H9 (cell line): ENCODE results near the gene ADGRF1. TPM values are rescaled to one million over a fixed set of nuclear protein-coding genes. Genes with fewer than 3 reads are reported as not detected.

ENCODE experiments used
- DNase-seq: peaks from one replicate; pipeline ENCODE4 v3.0.0-alpha.2; 2017
- H2AFZ ChIP-seq: one replicate; pipeline ENCODE4 v1.6.1; 2013; ENCODE audit warnings: mild to moderate bottlenecking, low read length, control low read depth, moderate library complexity
- H2AK5ac ChIP-seq: 2 replicates; pipeline ENCODE4 v1.6.1; 2013; ENCODE audit warnings: low read length, control low read depth, mixed read lengths; ENCODE audit not compliant: insufficient read length
- H2BK120ac ChIP-seq: one replicate; pipeline ENCODE4 v1.6.1; 2013; ENCODE audit warnings: low read depth, mild to moderate bottlenecking, low read length, control low read depth, inconsistent platforms; ENCODE audit not compliant: poor library complexity, severe bottlenecking
- H2BK12ac ChIP-seq: 2 replicates; pipeline ENCODE4 v1.6.1; 2013; ENCODE audit warnings: low read length, control low read depth, mixed read lengths, low read depth; ENCODE audit not compliant: insufficient read length
- H2BK15ac ChIP-seq: 2 replicates; pipeline ENCODE4 v1.6.1; 2013; ENCODE audit warnings: low read depth, low read length, control low read depth
- H2BK20ac ChIP-seq: one replicate; pipeline ENCODE4 v1.6.1; 2013; ENCODE audit warnings: low read depth, mild to moderate bottlenecking, low read length, control low read depth, inconsistent platforms; ENCODE audit not compliant: poor library complexity, severe bottlenecking
- H2BK5ac ChIP-seq: 2 replicates; pipeline ENCODE4 v1.6.1; 2013; ENCODE audit warnings: low read length, control low read depth, mixed read lengths; ENCODE audit not compliant: insufficient read length
- H3K14ac ChIP-seq: 2 replicates; pipeline ENCODE4 v1.6.1; 2013; ENCODE audit warnings: low read length, control low read depth; ENCODE audit not compliant: insufficient read depth
- H3K18ac ChIP-seq: 2 replicates; pipeline ENCODE4 v1.6.1; 2013; ENCODE audit warnings: low read depth, mild to moderate bottlenecking, mixed read lengths, low read length, control low read depth; ENCODE audit not compliant: insufficient read length
- H3K23ac ChIP-seq: 2 replicates; pipeline ENCODE4 v1.6.1; 2013; ENCODE audit warnings: low read length, control low read depth, mixed read lengths, low read depth; ENCODE audit not compliant: insufficient read length
- H3K23me2 ChIP-seq: 2 replicates; pipeline ENCODE4 v1.6.1; 2013; ENCODE audit warnings: low read depth, mild to moderate bottlenecking, mixed read lengths, low read length, control low read depth; ENCODE audit not compliant: insufficient read length, poor library complexity, severe bottlenecking
- H3K27ac ChIP-seq: 2 replicates; pipeline ENCODE4 v1.5.1; 2013; ENCODE audit warnings: low read length, control low read depth, mixed read lengths, low read depth; ENCODE audit not compliant: insufficient read length
- H3K27me3 ChIP-seq: 2 replicates; pipeline ENCODE4 v1.6.1; 2013; ENCODE audit warnings: low read length, control low read depth, inconsistent platforms; ENCODE audit not compliant: insufficient read depth
- H3K4ac ChIP-seq: 2 replicates; pipeline ENCODE4 v1.6.1; 2013; ENCODE audit warnings: low read depth, mild to moderate bottlenecking, control low read depth, inconsistent platforms, low read length, moderate library complexity
- H3K4me1 ChIP-seq: 2 replicates; pipeline ENCODE4 v1.6.1; 2013; ENCODE audit warnings: low read length, control low read depth, inconsistent platforms; ENCODE audit not compliant: insufficient read depth
- H3K4me2 ChIP-seq: 2 replicates; pipeline ENCODE4 v1.6.1; 2013; ENCODE audit warnings: low read length, control low read depth, mixed read lengths; ENCODE audit not compliant: insufficient read length, insufficient read depth
- H3K56ac ChIP-seq: 2 replicates; pipeline ENCODE4 v1.6.1; 2013; ENCODE audit warnings: low read depth, mild to moderate bottlenecking, mixed read lengths, low read length, control low read depth; ENCODE audit not compliant: insufficient read length
- H3K79me1 ChIP-seq: 2 replicates; pipeline ENCODE4 v1.6.1; 2013; ENCODE audit warnings: low read depth, mild to moderate bottlenecking, moderate library complexity, low read length, control low read depth, inconsistent platforms; ENCODE audit not compliant: insufficient read depth, poor library complexity, severe bottlenecking
- H3K79me2 ChIP-seq: 2 replicates; pipeline ENCODE4 v1.6.1; 2013; ENCODE audit warnings: low read length, control low read depth, inconsistent platforms; ENCODE audit not compliant: insufficient read depth
- H3K9ac ChIP-seq: 2 replicates; pipeline ENCODE4 v1.6.1; 2013; ENCODE audit warnings: low read length, control low read depth, mixed read lengths; ENCODE audit not compliant: insufficient read length; ENCODE audit errors: extremely low read depth
- H3K9me3 ChIP-seq: one replicate; pipeline ENCODE4 v1.6.1; 2013; ENCODE audit warnings: low read depth, low read length, inconsistent platforms; ENCODE audit not compliant: control insufficient read depth
- H3T11ph ChIP-seq: one replicate; pipeline ENCODE4 v1.6.1; 2013; ENCODE audit warnings: mild to moderate bottlenecking, low read length, control low read depth, inconsistent platforms
- H4K20me1 ChIP-seq: one replicate; pipeline ENCODE4 v1.6.1; 2013; ENCODE audit not compliant: control insufficient read depth, insufficient read length, insufficient read depth
- H4K5ac ChIP-seq: 2 replicates; pipeline ENCODE4 v1.6.1; 2013; ENCODE audit warnings: low read depth, mild to moderate bottlenecking, mixed read lengths, low read length, control low read depth; ENCODE audit not compliant: insufficient read length
- H4K8ac ChIP-seq: replicated peaks from 2 replicates; pipeline ENCODE4 v1.6.1; 2013; ENCODE audit warnings: low read length, control low read depth, mixed read lengths, low read depth; ENCODE audit not compliant: insufficient read length
- H4K91ac ChIP-seq: 2 replicates; pipeline ENCODE4 v1.6.1; 2013; ENCODE audit warnings: low read depth, mild to moderate bottlenecking, moderate library complexity, mixed read lengths, low read length, control low read depth; ENCODE audit not compliant: insufficient read length
- H3K27ac Mint-ChIP-seq, 3 experiments: 2 replicates in 2 of 3; 3 replicates in 1 of 3; pipeline ENCODE4 v1.8.0; 2020 to 2021; ENCODE audit warnings: mixed read lengths in 3 of 3, mild to moderate bottlenecking in 1 of 3, moderate library complexity in 1 of 3
- H3K27me3 Mint-ChIP-seq: 2 replicates; pipeline ENCODE4 v1.8.0; 2021; ENCODE audit warnings: low read depth, mild to moderate bottlenecking, moderate library complexity, mixed read lengths
- H3K36me3 Mint-ChIP-seq, 3 experiments: 2 replicates in 2 of 3; 3 replicates in 1 of 3; pipeline ENCODE4 v1.8.0; 2020 to 2021; ENCODE audit warnings: low read depth in 3 of 3, mixed read lengths in 3 of 3; ENCODE audit not compliant: insufficient read depth in 1 of 3
- H3K4me1 Mint-ChIP-seq, 2 experiments: 2 replicates each; pipeline ENCODE4 v1.8.0; 2020; ENCODE audit warnings: mixed read lengths in 2 of 2
- H3K4me3 Mint-ChIP-seq, 2 experiments: 2 replicates in 1 of 2; 3 replicates in 1 of 2; pipeline ENCODE4 v1.8.0; 2020 to 2021; ENCODE audit warnings: mild to moderate bottlenecking in 2 of 2, mixed read lengths in 2 of 2, moderate library complexity in 1 of 2
- H3K9me3 Mint-ChIP-seq, 2 experiments: 2 replicates in 1 of 2; 3 replicates in 1 of 2; pipeline ENCODE4 v1.8.0; 2020; ENCODE audit warnings: mild to moderate bottlenecking in 2 of 2, mixed read lengths in 2 of 2, moderate library complexity in 1 of 2
- WGBS: extraction: QIAGEN DNeasy Blood & Tissue Kit; methylation state at CpG from one replicate; pipeline ENCODE4 v1.1.7; 2013; ENCODE audit warnings: missing lambda C conversion rate, low lambda C conversion rate, mixed read lengths; ENCODE audit not compliant: insufficient read length; ENCODE audit errors: extremely low coverage; 5-methylcytosine and 5-hydroxymethylcytosine counted together
- total RNA-seq: library from RNA; stranded (reverse); gene quantifications from 2 replicates; pipeline ENCODE4 v1.2.1, GENCODE V29; 2021
- TF ChIP-seq, protein P1 (sequence below): fragments of 200-600 bp; sonication (generic); conservative IDR thresholded peaks from 3 replicates; pipeline ENCODE4 v1.8.0; 2021; ENCODE audit warnings: antibody characterized with exemption, mild to moderate bottlenecking

The ADGRF1 gene
- total RNA-seq, 1 experiment from 2014 or later = not detected

DNA sequence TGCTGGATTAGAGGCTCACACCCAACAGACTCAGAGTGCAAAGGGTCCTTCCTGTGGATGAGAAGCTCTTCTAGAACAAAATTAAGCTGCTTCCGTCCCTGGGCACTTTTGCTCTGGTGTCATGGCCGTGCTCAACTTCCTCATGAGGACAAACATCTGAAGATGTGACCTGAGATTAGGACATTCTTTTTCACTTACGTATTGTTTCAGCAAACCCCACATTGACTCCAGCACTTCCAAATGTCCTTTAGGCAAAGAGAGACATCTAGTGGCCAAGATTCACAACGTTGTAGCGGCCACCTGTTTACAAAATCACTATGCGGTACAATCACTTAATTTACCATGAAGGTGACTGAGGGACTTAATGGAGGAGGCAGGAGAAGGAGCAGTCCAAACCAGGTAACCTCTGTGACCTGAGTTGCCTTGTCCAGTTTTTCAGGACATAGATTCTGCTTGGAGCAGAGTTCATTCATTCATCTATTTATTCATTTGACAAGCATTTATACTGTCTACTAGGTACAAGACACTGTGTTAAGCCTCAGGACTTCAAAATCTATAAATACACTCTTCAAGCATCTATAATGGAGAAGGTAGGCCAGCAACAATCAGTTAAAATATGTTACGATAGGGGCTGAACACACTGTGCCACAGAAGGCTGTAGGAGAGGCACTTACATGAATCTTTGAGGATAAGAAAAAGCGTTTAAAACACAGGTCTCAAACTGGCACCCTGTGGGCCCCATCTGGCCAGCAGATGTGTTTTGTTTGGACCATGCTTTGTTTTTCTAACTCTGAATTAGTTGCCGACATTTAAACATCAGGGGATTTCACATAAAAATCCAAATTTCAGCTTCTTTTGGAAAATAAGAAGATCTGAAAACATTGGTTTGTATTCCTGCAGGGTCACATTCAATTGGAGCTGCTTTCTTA, 5.6 kb upstream of the ADGRF1 start:
- H3K4me1 Mint-ChIP-seq = peaks cover 3% of the 10 kb centered on the region in 2 experiments
- no peak overlapping the region for H3T11ph ChIP-seq

More for the DNA sequence above, 5.6 kb upstream of the ADGRF1 start:
- H3K4me2 ChIP-seq = no peak overlapping the region
- no CpG with 5 or more reads among the region's 9 CpGs for WGBS
- H3K27me3 Mint-ChIP-seq = no peaks in the 10 kb centered on the region
- H3K27me3 ChIP-seq = no peaks in the 10 kb centered on the region
- H3K4me3 Mint-ChIP-seq = no peak overlapping the region
- no peak overlapping the region; a peak in 1 of 7 replicates for H3K27ac Mint-ChIP-seq
- no peak overlapping the region for H3K23ac ChIP-seq
- H3K27ac ChIP-seq = no peak overlapping the region
- H3K18ac ChIP-seq = no peak overlapping the region
- no peaks in the 10 kb centered on the region for H3K36me3 Mint-ChIP-seq
- H2BK5ac ChIP-seq = no peak overlapping the region
- no peak overlapping the region for H3K4ac ChIP-seq
- H2AK5ac ChIP-seq = no peak overlapping the region
- H4K91ac ChIP-seq = no peak overlapping the region
- H2BK20ac ChIP-seq = no peak overlapping the region
- H2BK12ac ChIP-seq = no peak overlapping the region
- H4K8ac ChIP-seq = no peak overlapping the region
- no peak overlapping the region for H3K14ac ChIP-seq
- no peak overlapping the region for H2BK15ac ChIP-seq
- H4K5ac ChIP-seq = no peak overlapping the region
- peak overlapping the region; percentile 96 for H2AFZ ChIP-seq
- H3K4me1 ChIP-seq = peaks cover 3% of the 10 kb centered on the region; the same call in 1 of the 2 replicates
- H3K9me3 ChIP-seq = no peaks in the 10 kb centered on the region
- no peaks in the 10 kb centered on the region for H3K79me2 ChIP-seq
- no peak overlapping the region for H3K9ac ChIP-seq
- 0 out of 5 replicates have a peak, but pooled peaks cover 0 to 3% of the 10 kb centered on the region in 2 experiments for H3K9me3 Mint-ChIP-seq
- H2BK120ac ChIP-seq = no peak overlapping the region
- no peaks in the 10 kb centered on the region for H4K20me1 ChIP-seq
- H3K56ac ChIP-seq = no peak overlapping the region
- peak; percentile 72 for DNase-seq
- TF ChIP-seq, protein P1, sequence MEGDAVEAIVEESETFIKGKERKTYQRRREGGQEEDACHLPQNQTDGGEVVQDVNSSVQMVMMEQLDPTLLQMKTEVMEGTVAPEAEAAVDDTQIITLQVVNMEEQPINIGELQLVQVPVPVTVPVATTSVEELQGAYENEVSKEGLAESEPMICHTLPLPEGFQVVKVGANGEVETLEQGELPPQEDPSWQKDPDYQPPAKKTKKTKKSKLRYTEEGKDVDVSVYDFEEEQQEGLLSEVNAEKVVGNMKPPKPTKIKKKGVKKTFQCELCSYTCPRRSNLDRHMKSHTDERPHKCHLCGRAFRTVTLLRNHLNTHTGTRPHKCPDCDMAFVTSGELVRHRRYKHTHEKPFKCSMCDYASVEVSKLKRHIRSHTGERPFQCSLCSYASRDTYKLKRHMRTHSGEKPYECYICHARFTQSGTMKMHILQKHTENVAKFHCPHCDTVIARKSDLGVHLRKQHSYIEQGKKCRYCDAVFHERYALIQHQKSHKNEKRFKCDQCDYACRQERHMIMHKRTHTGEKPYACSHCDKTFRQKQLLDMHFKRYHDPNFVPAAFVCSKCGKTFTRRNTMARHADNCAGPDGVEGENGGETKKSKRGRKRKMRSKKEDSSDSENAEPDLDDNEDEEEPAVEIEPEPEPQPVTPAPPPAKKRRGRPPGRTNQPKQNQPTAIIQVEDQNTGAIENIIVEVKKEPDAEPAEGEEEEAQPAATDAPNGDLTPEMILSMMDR = peak; percentile 85
- H3K79me1 ChIP-seq = no peaks in the 10 kb centered on the region
- H3K23me2 ChIP-seq = no peaks in the 10 kb centered on the region
